SK-N-SH (cell line): ENCODE measurements around the gene METTL21C.

Source experiments
- CTCF ChIP-seq: fragments of 200-600 bp; sonication (generic); IDR thresholded peaks from 2 replicates; pipeline ENCODE4 v1.6.1; 2017; ENCODE audit warnings: antibody characterized with exemption, mild to moderate bottlenecking, moderate library complexity
- PBX3 ChIP-seq: IDR thresholded peaks from 2 replicates; pipeline ENCODE4; 2012
- POLR2AphosphoS5 ChIP-seq: IDR thresholded peaks from 2 replicates; pipeline ENCODE4 v1.6.1; 2012; ENCODE audit warnings: low read depth, low read length
- RCOR1 ChIP-seq: fragments of 150-350 bp; IDR thresholded peaks from 2 replicates; pipeline ENCODE4 v1.6.1; 2017; ENCODE audit warnings: antibody characterized with exemption, low read length

- no peak for TF ChIP-seq CTCF
- TF ChIP-seq PBX3 = no peak
- TF ChIP-seq POLR2AphosphoS5 = no peak
- no peak for TF ChIP-seq RCOR1
Measured at GRCh38 chr13:102670130-102670529, 24.7 kb downstream of the METTL21C start.
